ENCODE measurements around the gene TMEM242. TPM values are rescaled to one million over a fixed set of nuclear protein-coding genes. Genes with fewer than 3 reads are reported as not detected.

Gene TMEM242
- total and polyA plus RNA-seq, 2 donors (not counting 1 experiment from before 2014, with no cell fraction given) = 6.3 to 24.1 TPM

DNA sequence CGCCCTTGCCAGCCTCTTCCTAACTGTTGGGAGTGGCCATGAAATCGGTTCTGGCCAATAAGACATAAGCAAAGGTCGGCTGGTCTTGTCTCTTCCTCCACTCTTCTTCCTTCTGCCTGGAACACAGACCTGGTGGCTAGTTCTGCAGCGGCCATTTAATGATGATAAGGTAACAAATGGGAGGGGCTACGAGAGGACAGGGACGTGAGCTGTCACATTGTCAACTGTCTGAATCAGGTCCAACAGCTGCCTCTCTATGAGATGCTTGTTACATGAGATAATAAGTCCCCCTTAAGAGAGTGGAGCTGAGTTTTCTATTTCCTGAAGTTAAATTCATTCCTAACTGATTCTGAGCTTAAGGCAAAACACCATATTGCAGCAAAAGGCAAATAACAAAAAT is 12.5 kb upstream of the TMEM242 start:
- H3K9me3 ChIP-seq (ENCODE audit: control extremely low read depth in 1 of 3, control insufficient read depth in 2 of 3, insufficient read depth in 1 of 3, low read length in 2 of 3) = no peaks in the 10 kb centered on the region
- H3K4me2 ChIP-seq (replicated peaks; ENCODE audit: low read depth, low read length, poor library complexity, severe bottlenecking) = no peak overlapping the region
- no peaks in the 10 kb centered on the region for H3K36me3 ChIP-seq (replicated peaks in 1 of 2; ENCODE audit: control extremely low read depth in 1 of 2, control insufficient read depth in 1 of 2, extremely low read depth in 1 of 2, insufficient read depth in 2 of 2, low read length in 1 of 2)
- POLR2A ChIA-PET = no interaction called here
- Mint-ChIP-seq H3K9me3 (ENCODE audit: insufficient read depth) (no peaks in the 10 kb centered on the region), H3K27me3 (peaks cover 49% of the 10 kb centered on the region), H3K4me3 (no peak overlapping the region), H3K4me1 (peaks cover 3% of the 10 kb centered on the region), H3K27ac (no peak overlapping the region)
- no peaks in the 10 kb centered on the region for H3K79me2 ChIP-seq (ENCODE audit: control insufficient read depth, insufficient read depth, low read length)
- intact Hi-C loops (cut with micrococcal nuclease) = no loop called here
- H3K9ac ChIP-seq (ENCODE audit: low read length) = no peak overlapping the region
- no peak overlapping the region for H2AFZ ChIP-seq (ENCODE audit: insufficient read depth, low read depth, low read length, poor library complexity, severe bottlenecking)
- H3K27ac ChIP-seq (ENCODE audit: low read length in 2 of 2) = no peak overlapping the region
- no peak for DNase-seq
- no peaks in the 10 kb centered on the region for H3K4me1 ChIP-seq (ENCODE audit: control insufficient read depth in 2 of 2, insufficient read depth in 2 of 2, low read length in 2 of 2)
- CTCF ChIA-PET = interaction anchor here (0.9 to 3.2 kb wide), 5 partner anchors 11 to 331 kb away, joined by 3 to 15 read pairs (median 7); no protein-coding TSS in a partner anchor
- 80% methylated on average over 2 of the region's 6 CpGs for WGBS (ENCODE audit: insufficient coverage)
- no peaks in the 10 kb centered on the region for H4K20me1 ChIP-seq (ENCODE audit: control insufficient read depth, insufficient read depth, low read length, poor library complexity, severe bottlenecking)
- H3K4me3 ChIP-seq (ENCODE audit: control extremely low read depth in 1 of 5, extremely low read depth in 1 of 5, insufficient read depth in 1 of 5, low read depth in 2 of 5, low read length in 4 of 5) = no peak overlapping the region
- peaks cover 0 to 40% (median 30%) of the 10 kb centered on the region in 4 experiments for H3K27me3 ChIP-seq (replicated peaks in 1 of 4; ENCODE audit: control extremely low read depth in 1 of 4, control insufficient read depth in 3 of 4, insufficient read depth in 4 of 4, low read length in 3 of 4)
- no peak for ATAC-seq (ENCODE audit: low read depth)
- TF ChIP-seq, protein P1, sequence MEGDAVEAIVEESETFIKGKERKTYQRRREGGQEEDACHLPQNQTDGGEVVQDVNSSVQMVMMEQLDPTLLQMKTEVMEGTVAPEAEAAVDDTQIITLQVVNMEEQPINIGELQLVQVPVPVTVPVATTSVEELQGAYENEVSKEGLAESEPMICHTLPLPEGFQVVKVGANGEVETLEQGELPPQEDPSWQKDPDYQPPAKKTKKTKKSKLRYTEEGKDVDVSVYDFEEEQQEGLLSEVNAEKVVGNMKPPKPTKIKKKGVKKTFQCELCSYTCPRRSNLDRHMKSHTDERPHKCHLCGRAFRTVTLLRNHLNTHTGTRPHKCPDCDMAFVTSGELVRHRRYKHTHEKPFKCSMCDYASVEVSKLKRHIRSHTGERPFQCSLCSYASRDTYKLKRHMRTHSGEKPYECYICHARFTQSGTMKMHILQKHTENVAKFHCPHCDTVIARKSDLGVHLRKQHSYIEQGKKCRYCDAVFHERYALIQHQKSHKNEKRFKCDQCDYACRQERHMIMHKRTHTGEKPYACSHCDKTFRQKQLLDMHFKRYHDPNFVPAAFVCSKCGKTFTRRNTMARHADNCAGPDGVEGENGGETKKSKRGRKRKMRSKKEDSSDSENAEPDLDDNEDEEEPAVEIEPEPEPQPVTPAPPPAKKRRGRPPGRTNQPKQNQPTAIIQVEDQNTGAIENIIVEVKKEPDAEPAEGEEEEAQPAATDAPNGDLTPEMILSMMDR (IDR thresholded peaks at IDR 0.05) = no peak
- TF ChIP-seq EZH2 (IDR thresholded peaks at IDR 0.05; ENCODE audit: borderline replicate concordance, insufficient read depth, low read depth, low read length, poor library complexity, severe bottlenecking) = no peak

DNA sequence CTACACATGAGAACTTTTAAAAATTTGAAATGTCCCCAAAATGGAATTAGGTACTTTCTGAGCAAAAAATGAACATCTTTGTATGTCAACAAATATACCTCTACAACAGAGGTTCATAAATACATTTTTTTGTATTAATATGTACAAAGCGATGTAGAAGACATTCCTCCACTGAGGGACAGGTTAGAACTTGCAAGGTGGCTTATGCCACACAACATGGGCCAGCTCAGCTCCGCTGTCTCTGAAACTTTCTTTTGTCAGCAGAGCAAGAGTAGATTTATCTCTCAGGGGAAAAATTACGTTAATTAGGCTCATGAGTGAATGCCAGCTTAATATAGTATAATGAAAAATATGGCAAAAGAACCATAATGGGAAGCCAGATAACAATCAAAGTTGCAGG is 10.6 kb upstream of the TMEM242 start:
- H3K27me3 ChIP-seq (replicated peaks in 1 of 4; ENCODE audit: control extremely low read depth in 1 of 4, control insufficient read depth in 3 of 4, insufficient read depth in 4 of 4, low read length in 3 of 4) = peaks cover 0 to 43% (median 28%) of the 10 kb centered on the region in 4 experiments
- intact Hi-C loops (cut with micrococcal nuclease) = no loop called here
- WGBS (ENCODE audit: insufficient coverage) = no CpG with 5 or more reads among the region's 3 CpGs
- Mint-ChIP-seq H3K27me3 (peaks cover 50% of the 10 kb centered on the region), H3K9me3 (ENCODE audit: insufficient read depth) (no peaks in the 10 kb centered on the region), H3K4me3 (no peak overlapping the region), H3K4me1 (peaks cover 3% of the 10 kb centered on the region), H3K27ac (no peak overlapping the region)
- H3K36me3 ChIP-seq (replicated peaks in 1 of 2; ENCODE audit: control extremely low read depth in 1 of 2, control insufficient read depth in 1 of 2, extremely low read depth in 1 of 2, insufficient read depth in 2 of 2, low read length in 1 of 2) = no peaks in the 10 kb centered on the region
- H4K20me1 ChIP-seq (ENCODE audit: control insufficient read depth, insufficient read depth, low read length, poor library complexity, severe bottlenecking) = no peaks in the 10 kb centered on the region
- no peak overlapping the region for H3K9ac ChIP-seq (ENCODE audit: low read length)
- H3K4me2 ChIP-seq (replicated peaks; ENCODE audit: low read depth, low read length, poor library complexity, severe bottlenecking) = no peak overlapping the region
- ChIA-PET CTCF (interaction anchor here (0.7 to 1.5 kb wide), 8 partner anchors 8 to 540 kb away, joined by 3 to 5 read pairs (median 3); no protein-coding TSS in a partner anchor), POLR2A (interaction anchor here (0.7 kb wide), 1 partner anchor 72 kb away, joined by 5 read pairs; no protein-coding TSS in a partner anchor)
- DNase-seq = no peak
- H3K79me2 ChIP-seq (ENCODE audit: control insufficient read depth, insufficient read depth, low read length) = no peaks in the 10 kb centered on the region
- no peak overlapping the region for H2AFZ ChIP-seq (ENCODE audit: insufficient read depth, low read depth, low read length, poor library complexity, severe bottlenecking)
- H3K4me1 ChIP-seq (ENCODE audit: control insufficient read depth in 2 of 2, insufficient read depth in 2 of 2, low read length in 2 of 2) = no peaks in the 10 kb centered on the region
- H3K4me3 ChIP-seq (ENCODE audit: control extremely low read depth in 1 of 5, extremely low read depth in 1 of 5, insufficient read depth in 1 of 5, low read depth in 2 of 5, low read length in 4 of 5) = no peak overlapping the region
- no peak overlapping the region for H3K27ac ChIP-seq (ENCODE audit: low read length in 2 of 2)
- H3K9me3 ChIP-seq (ENCODE audit: control extremely low read depth in 1 of 3, control insufficient read depth in 2 of 3, insufficient read depth in 1 of 3, low read length in 2 of 3) = no peaks in the 10 kb centered on the region
- no peak for ATAC-seq (ENCODE audit: low read depth)
- TF ChIP-seq EZH2 (IDR thresholded peaks at IDR 0.05; ENCODE audit: borderline replicate concordance, insufficient read depth, low read depth, low read length, poor library complexity, severe bottlenecking) = no peak
- TF ChIP-seq, protein P1 (IDR thresholded peaks at IDR 0.05) = no peak
